ENCODE data around the gene SPSB1. TPM values are rescaled to one million over a fixed set of nuclear protein-coding genes. Genes with fewer than 3 reads are reported as not detected.

SPSB1 gene
- total RNA-seq, 4 donors from 2014 or later: 69.3 to 168 (median 94.1) TPM

DNA sequence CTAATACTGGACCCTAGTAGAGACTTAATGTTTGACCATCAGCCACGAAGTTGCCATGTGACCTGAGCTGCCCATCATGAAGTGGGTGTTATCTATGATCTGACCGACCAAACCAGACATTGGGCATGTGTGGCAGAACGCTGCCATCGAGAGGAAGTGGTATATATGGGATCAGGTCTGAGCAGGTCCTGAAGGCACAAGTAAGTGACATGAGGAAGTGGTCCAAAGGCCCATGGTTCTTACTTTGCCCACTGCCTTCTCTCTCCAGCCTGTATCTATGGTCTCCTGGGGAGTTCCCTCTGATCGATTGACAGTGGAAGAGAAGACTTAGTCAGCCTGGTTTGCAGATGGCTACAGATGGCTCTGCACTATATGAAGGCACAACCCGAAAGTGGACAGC is 7.9 kb downstream of the SPSB1 start:
- Histone ChIP-seq H3K27me3 (no peaks in the 10 kb centered on the region), H3K4me1 (peaks cover 3 to 61% (median 15%) of the 10 kb centered on the region in 4 donors), H3K9me3 (no peaks in the 10 kb centered on the region), H3K36me3 (no peaks in the 10 kb centered on the region), H3K27ac (peak overlapping the region in 3 of 4 donors; percentile 49 to 74 (median 57)), H3K4me3 (no peak overlapping the region)
- TF ChIP-seq POLR2A (IDR thresholded peaks at IDR 0.05): no peak
- TF ChIP-seq, protein P1, sequence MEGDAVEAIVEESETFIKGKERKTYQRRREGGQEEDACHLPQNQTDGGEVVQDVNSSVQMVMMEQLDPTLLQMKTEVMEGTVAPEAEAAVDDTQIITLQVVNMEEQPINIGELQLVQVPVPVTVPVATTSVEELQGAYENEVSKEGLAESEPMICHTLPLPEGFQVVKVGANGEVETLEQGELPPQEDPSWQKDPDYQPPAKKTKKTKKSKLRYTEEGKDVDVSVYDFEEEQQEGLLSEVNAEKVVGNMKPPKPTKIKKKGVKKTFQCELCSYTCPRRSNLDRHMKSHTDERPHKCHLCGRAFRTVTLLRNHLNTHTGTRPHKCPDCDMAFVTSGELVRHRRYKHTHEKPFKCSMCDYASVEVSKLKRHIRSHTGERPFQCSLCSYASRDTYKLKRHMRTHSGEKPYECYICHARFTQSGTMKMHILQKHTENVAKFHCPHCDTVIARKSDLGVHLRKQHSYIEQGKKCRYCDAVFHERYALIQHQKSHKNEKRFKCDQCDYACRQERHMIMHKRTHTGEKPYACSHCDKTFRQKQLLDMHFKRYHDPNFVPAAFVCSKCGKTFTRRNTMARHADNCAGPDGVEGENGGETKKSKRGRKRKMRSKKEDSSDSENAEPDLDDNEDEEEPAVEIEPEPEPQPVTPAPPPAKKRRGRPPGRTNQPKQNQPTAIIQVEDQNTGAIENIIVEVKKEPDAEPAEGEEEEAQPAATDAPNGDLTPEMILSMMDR (IDR thresholded peaks at IDR 0.05): no peak
- DNase-seq: no peak

DNA sequence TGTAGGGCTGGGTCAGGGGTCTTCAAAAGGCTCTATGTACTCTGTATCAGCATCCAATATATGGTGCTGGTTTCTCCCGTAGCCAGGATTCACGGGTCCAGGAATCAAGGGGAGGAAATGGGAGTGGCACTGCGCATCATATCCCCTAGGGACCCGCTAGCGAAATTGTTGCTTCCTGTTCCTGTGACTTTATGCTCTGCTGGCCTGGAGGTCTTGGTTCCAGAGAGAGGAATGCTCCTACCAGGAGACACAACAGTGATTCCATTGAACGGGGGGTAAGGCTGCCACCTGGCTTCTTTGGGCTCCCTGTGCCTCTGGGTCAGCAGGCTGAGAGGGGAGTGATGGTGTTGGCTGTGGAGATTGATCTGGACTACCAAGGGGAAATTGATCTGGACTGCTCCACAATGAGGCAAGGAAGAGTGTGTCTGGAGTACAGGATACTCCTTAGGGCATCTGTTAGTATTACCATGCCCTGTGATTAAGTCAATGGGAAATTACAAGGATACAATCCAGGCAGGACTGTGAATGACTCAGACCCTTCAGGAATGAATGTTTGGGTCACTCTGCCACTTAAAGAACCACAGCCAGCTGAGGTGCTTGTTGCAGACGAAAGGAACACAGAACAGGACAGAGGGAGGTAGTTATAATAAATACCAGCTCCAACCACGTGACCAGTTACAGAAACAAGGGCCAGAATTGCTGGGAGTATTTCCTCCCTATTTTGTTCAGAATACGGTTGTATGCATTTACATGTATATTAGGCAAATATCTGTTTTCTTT is 10.2 kb downstream of the SPSB1 start:
- H3K27ac ChIP-seq: peak overlapping the region in 3 of 4 donors; percentile 32 to 81 (median 71)
- H3K4me3 ChIP-seq: no peak overlapping the region
- TF ChIP-seq, protein P1 (IDR thresholded peaks at IDR 0.05): no peak
- no peak for TF ChIP-seq POLR2A (IDR thresholded peaks at IDR 0.05)
- H3K36me3 ChIP-seq: no peaks in the 10 kb centered on the region
- H3K4me1 ChIP-seq: peaks cover 3 to 37% (median 12%) of the 10 kb centered on the region in 4 donors
- no peaks in the 10 kb centered on the region for H3K9me3 ChIP-seq
- H3K27me3 ChIP-seq: no peaks in the 10 kb centered on the region
- no peak for DNase-seq

DNA sequence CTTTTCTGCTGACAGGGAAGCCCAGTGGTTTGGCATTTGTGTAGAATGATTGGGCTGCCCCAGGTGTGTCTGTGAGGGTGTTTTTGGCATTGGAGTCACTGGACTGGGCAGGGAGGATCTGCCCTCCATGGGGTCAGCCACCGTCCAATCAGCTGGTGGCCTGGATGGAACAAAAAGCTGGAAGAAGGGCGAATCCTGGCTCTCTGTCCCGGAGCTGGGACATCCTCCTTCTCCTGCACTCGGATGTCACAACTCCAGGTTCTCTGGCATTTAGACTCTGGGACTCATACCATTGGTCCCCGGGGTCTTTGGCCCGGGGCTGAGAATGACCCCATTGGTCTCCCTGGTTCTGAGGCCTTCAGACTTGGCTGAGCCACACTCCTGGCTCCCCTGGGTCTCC is 11.2 kb downstream of the SPSB1 start:
- no peaks in the 10 kb centered on the region for H3K9me3 ChIP-seq
- H3K4me1 ChIP-seq: peaks cover 3 to 37% (median 12%) of the 10 kb centered on the region in 4 donors
- H3K36me3 ChIP-seq: no peaks in the 10 kb centered on the region
- no peaks in the 10 kb centered on the region for H3K27me3 ChIP-seq
- H3K27ac ChIP-seq: peak overlapping the region in 1 of 4 donors; percentile 81
- no peak for DNase-seq
- H3K4me3 ChIP-seq: no peak overlapping the region
- TF ChIP-seq, protein P1 (IDR thresholded peaks at IDR 0.05): no peak
- no peak for TF ChIP-seq POLR2A (IDR thresholded peaks at IDR 0.05)

DNA sequence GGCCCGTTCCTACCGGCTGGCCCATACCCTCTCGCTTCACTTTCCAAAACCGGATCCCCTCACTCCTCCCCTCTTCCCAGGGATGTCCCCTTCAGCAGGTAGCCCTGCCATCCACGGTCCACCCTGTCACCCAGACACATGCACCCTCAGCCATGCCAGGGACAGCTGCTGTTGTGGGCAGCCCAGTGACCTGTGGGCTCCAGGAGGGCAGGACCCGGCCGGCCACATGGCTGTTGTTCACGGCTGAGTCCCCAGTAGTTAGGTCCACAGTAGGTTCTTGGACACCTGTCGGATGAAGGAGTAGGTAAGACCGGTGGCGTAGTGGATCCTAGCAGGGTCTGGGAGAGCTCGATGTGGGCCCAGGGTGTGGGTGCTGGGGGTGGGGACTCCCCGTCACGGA is 12.5 kb downstream of the SPSB1 start:
- no peak overlapping the region for H3K4me3 ChIP-seq
- H3K27me3 ChIP-seq: no peaks in the 10 kb centered on the region
- DNase-seq: no peak
- TF ChIP-seq, protein P1 (IDR thresholded peaks at IDR 0.05): no peak
- no peak for TF ChIP-seq POLR2A (IDR thresholded peaks at IDR 0.05)
- H3K9me3 ChIP-seq: no peaks in the 10 kb centered on the region
- H3K4me1 ChIP-seq: peaks cover 3 to 34% (median 12%) of the 10 kb centered on the region in 4 donors
- no peaks in the 10 kb centered on the region for H3K36me3 ChIP-seq
- no peak overlapping the region for H3K27ac ChIP-seq

DNA sequence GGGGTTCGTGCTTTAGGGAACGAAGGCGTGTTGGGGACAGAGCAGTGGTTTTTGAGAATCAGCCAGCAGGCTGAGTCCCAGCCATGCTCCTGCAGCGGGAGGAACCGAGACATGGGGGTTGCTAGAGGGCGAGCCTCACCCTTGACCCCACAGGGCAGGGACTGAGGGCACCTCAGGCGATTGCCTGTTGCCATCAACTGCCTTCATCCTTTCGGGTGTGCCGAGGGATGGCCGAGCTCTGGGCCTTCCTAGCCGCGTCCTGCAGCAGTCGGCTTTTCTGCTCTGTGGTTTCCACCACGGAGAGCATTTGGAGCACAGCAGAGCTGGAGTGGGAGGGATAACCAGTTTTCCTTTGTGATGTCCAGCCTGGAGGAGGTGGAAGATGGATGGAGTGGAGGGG is 13.3 kb downstream of the SPSB1 start:
- H3K4me1 ChIP-seq: peaks cover 3 to 26% (median 12%) of the 10 kb centered on the region in 4 donors
- H3K4me3 ChIP-seq: no peak overlapping the region
- TF ChIP-seq POLR2A (IDR thresholded peaks at IDR 0.05): no peak
- TF ChIP-seq, protein P1 (IDR thresholded peaks at IDR 0.05): no peak
- DNase-seq: no peak
- H3K36me3 ChIP-seq: no peaks in the 10 kb centered on the region
- H3K9me3 ChIP-seq: no peaks in the 10 kb centered on the region
- H3K27ac ChIP-seq: no peak overlapping the region
- H3K27me3 ChIP-seq: no peaks in the 10 kb centered on the region

Data from Peyer's patch (tissue), 4 donors.